ENCODE results near the gene SAA2. TPM values are rescaled to one million over a fixed set of nuclear protein-coding genes. Genes with fewer than 3 reads are reported as not detected.
"Not testable (repeated sequence)": the region's sequence is repeated elsewhere in the genome, so short reads cannot be mapped to it uniquely, and the experiment has no call there.

SAA2 gene
- total RNA-seq, 4 donors from 2014 or later, result 0.34 TPM; not detected in 3

- H3K4me1 ChIP-seq, result no peaks in the 10 kb centered on the region
- no peak for DNase-seq (ENCODE audit: extremely low spot score)
- intact Hi-C loops (cut with DNase I), result no loop called here
Measured at GRCh38 chr11:18204771-18205170, 43.7 kb downstream of the SAA2 start.

DNA sequence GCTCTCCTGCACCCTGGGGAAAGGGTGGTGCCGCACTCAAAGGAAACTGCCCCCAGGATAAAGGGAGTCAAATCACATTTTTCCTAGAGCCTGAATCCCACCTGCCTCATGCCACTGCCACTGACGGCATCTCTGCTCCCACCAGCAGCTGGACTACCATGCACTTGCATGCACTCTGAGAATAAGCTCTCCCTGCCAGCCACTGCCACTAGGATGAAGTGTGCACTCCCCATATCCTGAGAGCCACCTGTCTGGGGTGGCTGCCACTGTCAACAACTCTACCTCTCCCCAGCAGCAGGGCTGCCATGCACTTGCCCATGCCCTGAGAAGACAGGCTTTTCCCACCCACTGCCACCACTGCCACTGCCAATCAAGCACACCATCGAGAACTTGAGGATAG is 44.2 kb downstream of the SAA2 start:
- Histone ChIP-seq H3K27me3 (peaks cover 0 to 34% (median 0%) of the 10 kb centered on the region in 4 donors), H3K4me3 (no peak overlapping the region), H3K36me3 (no peaks in the 10 kb centered on the region), H3K4me1 (no peaks in the 10 kb centered on the region), H3K9me3 (no peaks in the 10 kb centered on the region), H3K27ac (replicated peaks in 1 of 4) (no peak overlapping the region)
- intact Hi-C loops (cut with DNase I), result no loop called here
- no CpG with 5 or more reads among the region's 3 CpGs for WGBS
- no peak for TF ChIP-seq POLR2A (IDR thresholded peaks at IDR 0.05; ENCODE audit: low read depth)
- TF ChIP-seq, protein P1, sequence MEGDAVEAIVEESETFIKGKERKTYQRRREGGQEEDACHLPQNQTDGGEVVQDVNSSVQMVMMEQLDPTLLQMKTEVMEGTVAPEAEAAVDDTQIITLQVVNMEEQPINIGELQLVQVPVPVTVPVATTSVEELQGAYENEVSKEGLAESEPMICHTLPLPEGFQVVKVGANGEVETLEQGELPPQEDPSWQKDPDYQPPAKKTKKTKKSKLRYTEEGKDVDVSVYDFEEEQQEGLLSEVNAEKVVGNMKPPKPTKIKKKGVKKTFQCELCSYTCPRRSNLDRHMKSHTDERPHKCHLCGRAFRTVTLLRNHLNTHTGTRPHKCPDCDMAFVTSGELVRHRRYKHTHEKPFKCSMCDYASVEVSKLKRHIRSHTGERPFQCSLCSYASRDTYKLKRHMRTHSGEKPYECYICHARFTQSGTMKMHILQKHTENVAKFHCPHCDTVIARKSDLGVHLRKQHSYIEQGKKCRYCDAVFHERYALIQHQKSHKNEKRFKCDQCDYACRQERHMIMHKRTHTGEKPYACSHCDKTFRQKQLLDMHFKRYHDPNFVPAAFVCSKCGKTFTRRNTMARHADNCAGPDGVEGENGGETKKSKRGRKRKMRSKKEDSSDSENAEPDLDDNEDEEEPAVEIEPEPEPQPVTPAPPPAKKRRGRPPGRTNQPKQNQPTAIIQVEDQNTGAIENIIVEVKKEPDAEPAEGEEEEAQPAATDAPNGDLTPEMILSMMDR (IDR thresholded peaks at IDR 0.05), result no peak
- DNase-seq (ENCODE audit: extremely low spot score), result no peak

More at GRCh38 chr11:18204771-18205170, 43.7 kb downstream of the SAA2 start:
- no peak overlapping the region for H3K27ac ChIP-seq (replicated peaks in 1 of 4)
- TF ChIP-seq, protein P1 (IDR thresholded peaks at IDR 0.05), result no peak
- peaks cover 0 to 37% (median 0%) of the 10 kb centered on the region in 4 donors for H3K27me3 ChIP-seq
- H3K9me3 ChIP-seq, result no peaks in the 10 kb centered on the region
- H3K36me3 ChIP-seq, result no peaks in the 10 kb centered on the region
- H3K4me3 ChIP-seq, result no peak overlapping the region

DNA sequence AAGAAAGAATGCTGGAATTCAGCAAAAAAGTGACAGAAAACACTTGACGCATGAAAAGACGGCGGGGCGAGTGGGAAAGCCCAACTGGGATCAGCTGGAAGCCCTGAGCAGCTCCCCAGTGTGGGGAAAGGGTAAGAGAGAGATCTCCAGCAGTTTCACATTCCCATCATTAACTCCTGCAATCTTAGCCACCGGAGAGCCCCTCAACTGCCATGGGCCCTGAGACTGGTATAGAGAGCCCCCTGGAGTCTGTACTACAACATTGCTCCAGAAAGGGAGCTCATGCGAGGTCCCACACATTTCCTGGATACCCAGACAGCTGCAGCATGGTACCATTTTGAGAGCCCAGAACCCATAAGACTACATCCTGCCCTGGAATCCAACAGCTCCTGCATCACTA is 44.7 kb downstream of the SAA2 start:
- Histone ChIP-seq H3K27me3 (peaks cover 0 to 30% (median 0%) of the 10 kb centered on the region in 4 donors), H3K4me1 (no peaks in the 10 kb centered on the region), H3K4me3 (no peak overlapping the region), H3K9me3 (no peaks in the 10 kb centered on the region), H3K27ac (replicated peaks in 1 of 4) (no peak overlapping the region), H3K36me3 (no peaks in the 10 kb centered on the region)
- no peak for DNase-seq (ENCODE audit: extremely low spot score)
- intact Hi-C loops (cut with DNase I), result no loop called here
- TF ChIP-seq, protein P1 (IDR thresholded peaks at IDR 0.05), result no peak
- no peak for TF ChIP-seq POLR2AphosphoS5 (IDR thresholded peaks at IDR 0.05)
- TF ChIP-seq POLR2A (IDR thresholded peaks at IDR 0.05; ENCODE audit: low read depth), result no peak
- TF ChIP-seq EP300 (IDR thresholded peaks at IDR 0.05), result no peak
- WGBS, result 8% methylated on average over 6 of the region's 6 CpGs

DNA sequence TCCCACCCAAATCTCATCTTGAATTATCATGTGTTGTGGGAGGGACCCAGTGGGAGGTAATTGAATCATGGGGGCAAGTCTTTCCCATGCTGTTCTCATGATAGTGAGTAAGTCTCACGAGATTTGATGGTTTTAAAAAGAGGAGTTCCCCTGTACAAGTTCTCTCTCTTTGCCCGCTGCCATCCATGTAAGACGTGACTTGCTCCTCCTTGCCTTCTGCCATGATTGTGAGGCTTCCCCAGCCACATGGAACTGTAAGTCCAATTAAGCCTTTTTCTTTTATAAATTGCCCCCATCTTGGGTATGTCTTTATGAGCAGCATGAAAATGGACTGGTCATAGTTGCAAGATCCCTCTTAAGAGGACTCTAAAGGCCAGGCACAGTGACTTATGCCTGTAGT is 50.7 kb downstream of the SAA2 start:
- H3K27me3 ChIP-seq; H3K4me1 ChIP-seq; DNase-seq (ENCODE audit: extremely low spot score); intact Hi-C loops (cut with DNase I); H3K9me3 ChIP-seq; H3K27ac ChIP-seq (replicated peaks in 1 of 4); H3K36me3 ChIP-seq; H3K4me3 ChIP-seq: not testable (repeated sequence)
- 79% methylated on average over 3 of the region's 3 CpGs for WGBS

- Histone ChIP-seq H3K4me3 (no peak overlapping the region), H3K27ac (replicated peaks in 1 of 4) (no peak overlapping the region), H3K27me3 (no peaks in the 10 kb centered on the region), H3K36me3 (no peaks in the 10 kb centered on the region), H3K4me1 (no peaks in the 10 kb centered on the region), H3K9me3 (no peaks in the 10 kb centered on the region)
- WGBS, result 88% methylated on average over 2 of the region's 2 CpGs
- no peak for TF ChIP-seq POLR2A (IDR thresholded peaks at IDR 0.05; ENCODE audit: low read depth)
- no peak for TF ChIP-seq POLR2AphosphoS5 (IDR thresholded peaks at IDR 0.05)
- TF ChIP-seq, protein P1 (IDR thresholded peaks at IDR 0.05), result no peak
- TF ChIP-seq EP300 (IDR thresholded peaks at IDR 0.05), result no peak
- no peak for DNase-seq (ENCODE audit: extremely low spot score)
- intact Hi-C loops (cut with DNase I), result no loop called here
Measured at GRCh38 chr11:18196532-18196931, 51.9 kb downstream of the SAA2 start.

Small RNA genes lying within 50 kb of the gene (small RNA-seq; reads per million reads assigned to genes)
- gene RNA5SP333 (0 reads per million in 3 donors), gene RNA5SP334 (0 reads per million in 3 donors)

Other genes with a start within 250 kb of the SAA2 start
- 10 to 100 TPM; 32.0 to 50.2 (median 37.6) TPM for gene SERGEF, start 235.6 kb downstream of the SAA2 start, total RNA-seq
- under 1 TPM in 3 of 4 donors, not detected in 1; 0.06 to 0.42 (median 0.17) TPM for gene TPH1, start 202.4 kb downstream of the SAA2 start, total RNA-seq
- gene SAAL1, start 142.6 kb downstream of the SAA2 start, total RNA-seq, result 10 to 100 TPM; 10.3 to 19.1 (median 11.1) TPM
- gene MRGPRX3, start 116.1 kb downstream of the SAA2 start, total RNA-seq, result not detected
- gene MRGPRX4, start 75.8 kb downstream of the SAA2 start, total RNA-seq, result not detected
- not detected for gene SAA4, start 11.9 kb downstream of the SAA2 start, total RNA-seq
- 1 to 10 TPM in 3 of 4 donors, under 1 TPM in 1; 0.75 to 3.3 (median 1.2) TPM for gene SAA1, start 17.6 kb upstream of the SAA2 start, total RNA-seq
- gene HPS5, start 73.5 kb upstream of the SAA2 start, total RNA-seq, result 10 to 100 TPM; 17.0 to 24.5 (median 18.6) TPM
- gene GTF2H1, start 73.9 kb upstream of the SAA2 start, total RNA-seq, result 10 to 100 TPM; 40.3 to 56.7 (median 48.3) TPM
- gene LDHA, start 145.9 kb upstream of the SAA2 start, total RNA-seq, result 100 to 1,000 TPM; 399 to 523 (median 446) TPM
- gene LDHC, start 163.7 kb upstream of the SAA2 start, total RNA-seq, result not detected
- gene LDHAL6A, start 207.2 kb upstream of the SAA2 start, total RNA-seq, result not detected

Data from esophagus muscularis mucosa (tissue), 4 donors.